Stimulated activated CD4-positive, alpha-beta T cell treated with anti-CD3 and anti-CD28 coated beads, Interleukin-2, amount 100 ng/mL, for 4 hours (primary cell): Measurements from ENCODE around the gene NCK2.

ENCODE experiments used
- DNase-seq: peaks from one replicate; pipeline ENCODE4 v3.0.0-alpha.2; 2020; ENCODE audit warnings: low read depth

The NCK2 gene

DNA sequence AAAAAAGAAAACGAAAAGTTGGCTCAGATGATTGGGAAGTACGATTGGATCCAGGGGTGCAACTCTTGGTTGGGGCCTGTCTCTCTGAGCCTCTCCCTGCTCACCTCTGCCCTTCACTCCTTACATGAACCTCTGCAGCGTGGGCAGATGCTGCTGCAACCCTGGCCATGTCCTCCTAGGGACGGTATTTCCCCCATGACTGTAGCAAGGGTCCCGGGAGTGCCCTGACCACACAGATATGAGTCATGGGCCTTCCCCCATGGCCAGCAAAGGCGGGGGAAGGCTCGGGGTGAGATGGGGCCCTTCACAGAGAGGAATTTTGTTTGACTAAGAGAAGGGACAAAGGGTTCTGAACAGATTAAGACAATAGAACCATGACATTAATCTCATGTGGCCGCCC lies 129.0 kb downstream of the NCK2 start:
- peak; percentile 29 for DNase-seq

DNA sequence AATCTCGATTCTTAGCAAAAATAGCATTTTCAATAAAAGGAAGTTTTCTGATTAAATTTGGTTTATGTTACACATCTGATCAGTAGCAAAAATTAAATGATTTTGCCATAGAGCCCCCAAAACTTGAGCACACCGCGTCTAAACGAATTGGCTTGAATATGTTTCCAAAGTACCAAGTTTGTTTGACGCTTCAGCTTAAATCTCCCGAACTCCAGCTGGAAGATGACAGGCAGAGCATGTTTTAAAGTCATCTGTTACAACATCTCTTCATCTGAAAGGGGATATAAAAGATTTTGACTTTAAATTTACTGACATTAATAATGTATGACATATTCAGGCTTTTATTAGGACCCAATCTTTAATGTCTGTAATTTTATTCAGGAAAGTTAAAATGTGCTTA lies 129.8 kb downstream of the NCK2 start:
- no peak for DNase-seq

DNA sequence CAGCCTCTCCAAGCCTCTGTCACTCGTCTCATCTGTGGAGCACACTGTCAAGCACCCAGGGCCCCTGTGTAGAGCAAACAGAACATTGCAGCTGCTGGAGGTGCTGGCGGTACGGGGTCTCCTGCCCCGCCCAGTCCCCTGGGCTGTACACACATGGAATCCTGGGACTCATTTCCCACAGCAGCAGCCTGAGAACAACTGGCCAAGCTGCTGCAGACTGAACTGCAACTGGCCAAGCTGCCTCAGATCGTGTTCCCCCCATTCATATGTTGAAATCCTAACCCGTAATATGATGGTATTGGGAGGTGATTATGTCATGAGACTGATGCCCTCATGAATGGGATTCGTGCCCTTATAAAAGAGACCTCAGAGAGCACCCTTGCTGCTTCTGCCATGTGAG lies 130.5 kb downstream of the NCK2 start:
- no peak for DNase-seq

DNA sequence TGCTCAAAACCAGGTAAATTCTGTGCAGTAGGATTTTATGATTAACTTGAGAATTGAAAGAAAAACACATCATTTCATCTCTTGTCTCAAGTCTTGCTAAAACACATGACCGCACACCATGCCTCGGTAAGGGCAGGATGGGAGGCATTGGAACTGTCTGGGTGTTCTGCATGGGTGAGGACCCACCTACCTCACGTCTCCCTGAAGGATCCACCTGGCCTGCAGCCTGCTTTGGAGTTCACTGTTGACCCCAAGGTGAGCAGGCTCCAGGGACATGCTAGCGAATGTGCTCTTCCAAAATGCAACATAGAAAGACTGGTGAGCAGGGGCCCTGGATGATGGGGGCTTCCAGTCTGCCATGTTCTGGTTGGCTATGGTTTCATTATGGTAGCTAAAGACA lies 131.5 kb downstream of the NCK2 start:
- no peak for DNase-seq

DNA sequence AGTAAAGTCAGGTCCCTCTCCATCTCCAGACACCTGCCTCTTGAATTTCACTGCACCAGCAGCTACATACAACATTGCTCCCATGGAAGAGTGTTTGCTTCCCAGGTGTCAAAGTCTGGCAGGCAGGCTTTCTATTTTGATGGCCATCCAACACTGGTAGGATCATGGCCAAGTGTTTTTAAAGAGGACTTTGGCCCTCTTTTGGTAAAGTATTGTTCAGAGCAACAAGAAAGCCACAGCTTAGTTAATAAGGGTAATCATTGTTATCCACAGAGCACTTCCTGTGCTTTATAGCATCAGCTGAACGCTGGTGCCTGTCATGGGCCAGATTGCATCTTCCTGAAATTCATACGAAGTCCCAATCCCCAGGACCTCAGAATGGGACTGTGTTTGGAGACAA lies 133.2 kb downstream of the NCK2 start:
- DNase-seq = no peak

DNA sequence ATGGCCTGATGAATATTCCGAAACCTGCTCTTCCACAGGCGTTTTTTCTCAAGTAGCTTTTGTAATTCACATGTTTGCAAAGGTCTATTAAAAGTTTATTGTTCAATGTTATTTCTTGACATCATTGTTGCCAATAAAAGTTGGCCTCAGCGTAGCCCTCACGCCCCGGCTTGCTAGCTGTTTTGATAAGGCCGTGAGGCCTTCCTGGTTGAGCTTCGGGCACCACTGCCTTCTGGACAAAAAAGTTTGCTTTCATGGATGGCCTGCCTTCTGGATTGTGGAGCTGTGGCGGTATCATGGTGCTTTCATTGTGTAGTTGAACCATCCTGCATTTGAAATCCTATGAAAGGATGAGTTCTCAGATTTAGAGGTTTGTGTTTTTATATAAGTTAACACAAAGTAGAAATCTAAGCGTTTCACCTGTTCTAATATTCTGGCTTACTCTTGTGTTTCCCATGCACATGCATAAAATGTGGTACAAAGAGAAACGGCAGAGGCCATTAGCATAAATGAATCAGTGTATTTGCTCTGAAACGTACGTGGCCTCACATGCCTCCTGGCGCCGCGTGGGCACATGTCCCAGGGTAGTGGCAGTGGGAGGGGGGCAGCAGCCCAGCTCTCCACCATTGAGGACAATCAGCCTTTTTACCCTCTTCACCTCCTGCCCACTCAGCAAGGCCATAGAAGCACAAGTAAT lies 134.5 kb downstream of the NCK2 start:
- no peak for DNase-seq

DNA sequence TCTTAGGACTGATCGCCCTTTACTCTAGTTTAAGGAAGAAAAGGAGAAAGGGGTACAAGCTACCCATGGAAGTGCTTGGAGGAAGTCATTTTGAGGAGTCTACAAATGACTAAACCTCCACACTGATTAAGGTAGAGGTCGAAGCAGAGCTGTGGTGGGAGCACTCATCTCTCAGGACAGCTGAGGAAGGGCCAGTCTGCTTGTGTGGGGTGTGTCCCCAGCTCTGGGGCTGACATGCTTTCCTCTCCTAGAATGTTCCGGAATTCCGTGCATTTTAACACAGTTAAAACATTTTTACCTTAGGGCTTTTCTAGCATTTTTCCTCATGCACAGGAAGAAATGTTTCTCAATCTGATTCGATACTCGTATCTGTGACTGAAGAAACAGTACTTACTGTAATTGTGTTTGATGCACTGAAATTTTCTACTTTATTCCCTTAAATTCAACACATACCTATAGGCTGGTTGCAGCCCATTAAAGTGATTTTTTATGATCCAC lies 135.1 kb downstream of the NCK2 start:
- no peak for DNase-seq

DNA sequence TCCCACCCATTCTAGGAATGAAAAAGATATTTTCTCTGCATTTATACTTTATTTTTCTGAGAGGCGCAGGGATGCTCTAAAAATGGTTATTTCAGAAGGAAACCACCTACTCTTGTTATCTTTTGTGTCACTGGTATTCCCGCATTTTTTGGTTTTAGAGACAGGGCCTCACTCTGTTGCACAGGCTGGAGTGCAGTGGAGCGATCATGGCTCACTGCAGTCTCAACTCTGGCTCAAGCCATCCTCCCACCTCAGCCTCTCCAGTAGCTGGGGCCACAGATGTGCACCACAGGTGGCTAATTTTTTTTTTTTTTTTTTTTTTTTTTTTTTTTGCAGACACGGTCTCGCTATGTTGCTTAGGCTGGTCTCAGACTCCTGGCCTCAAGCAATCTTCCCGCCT lies 135.9 kb downstream of the NCK2 start:
- no peak for DNase-seq

DNA sequence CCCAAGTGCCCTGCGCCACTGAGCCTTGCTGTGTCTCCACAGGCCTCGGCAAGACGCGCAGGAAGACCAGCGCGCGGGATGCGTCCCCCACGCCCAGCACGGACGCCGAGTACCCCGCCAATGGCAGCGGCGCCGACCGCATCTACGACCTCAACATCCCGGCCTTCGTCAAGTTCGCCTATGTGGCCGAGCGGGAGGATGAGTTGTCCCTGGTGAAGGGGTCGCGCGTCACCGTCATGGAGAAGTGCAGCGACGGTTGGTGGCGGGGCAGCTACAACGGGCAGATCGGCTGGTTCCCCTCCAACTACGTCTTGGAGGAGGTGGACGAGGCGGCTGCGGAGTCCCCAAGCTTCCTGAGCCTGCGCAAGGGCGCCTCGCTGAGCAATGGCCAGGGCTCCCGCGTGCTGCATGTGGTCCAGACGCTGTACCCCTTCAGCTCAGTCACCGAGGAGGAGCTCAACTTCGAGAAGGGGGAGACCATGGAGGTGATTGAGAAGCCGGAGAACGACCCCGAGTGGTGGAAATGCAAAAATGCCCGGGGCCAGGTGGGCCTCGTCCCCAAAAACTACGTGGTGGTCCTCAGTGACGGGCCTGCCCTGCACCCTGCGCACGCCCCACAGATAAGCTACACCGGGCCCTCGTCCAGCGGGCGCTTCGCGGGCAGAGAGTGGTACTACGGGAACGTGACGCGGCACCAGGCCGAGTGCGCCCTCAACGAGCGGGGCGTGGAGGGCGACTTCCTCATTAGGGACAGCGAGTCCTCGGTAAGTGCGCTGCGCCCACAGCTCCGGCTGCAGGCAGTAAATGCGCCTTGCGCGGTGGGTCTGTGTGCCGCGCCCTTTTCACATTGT lies 136.8 kb downstream of the NCK2 start:
- no peak for DNase-seq

DNA sequence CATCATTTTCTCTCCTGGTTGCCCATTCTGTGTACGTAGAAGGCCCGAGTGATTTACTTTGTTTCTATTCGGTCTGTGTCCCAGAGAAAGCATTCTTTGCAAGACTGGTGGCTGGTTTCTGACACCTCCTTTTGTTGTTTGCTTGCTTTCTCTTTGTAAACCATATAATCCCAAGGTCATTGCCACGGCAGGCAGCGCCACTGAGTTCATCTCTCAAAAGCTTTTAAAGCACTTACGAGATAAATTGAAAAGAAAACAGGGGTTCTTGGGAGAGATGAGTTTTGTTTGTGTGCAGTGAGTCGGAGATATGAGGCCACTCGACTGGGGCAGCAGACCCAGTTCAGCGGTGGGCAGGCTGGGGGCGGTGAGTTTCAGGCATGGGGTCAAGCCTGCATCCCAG lies 137.6 kb downstream of the NCK2 start:
- no peak for DNase-seq

DNA sequence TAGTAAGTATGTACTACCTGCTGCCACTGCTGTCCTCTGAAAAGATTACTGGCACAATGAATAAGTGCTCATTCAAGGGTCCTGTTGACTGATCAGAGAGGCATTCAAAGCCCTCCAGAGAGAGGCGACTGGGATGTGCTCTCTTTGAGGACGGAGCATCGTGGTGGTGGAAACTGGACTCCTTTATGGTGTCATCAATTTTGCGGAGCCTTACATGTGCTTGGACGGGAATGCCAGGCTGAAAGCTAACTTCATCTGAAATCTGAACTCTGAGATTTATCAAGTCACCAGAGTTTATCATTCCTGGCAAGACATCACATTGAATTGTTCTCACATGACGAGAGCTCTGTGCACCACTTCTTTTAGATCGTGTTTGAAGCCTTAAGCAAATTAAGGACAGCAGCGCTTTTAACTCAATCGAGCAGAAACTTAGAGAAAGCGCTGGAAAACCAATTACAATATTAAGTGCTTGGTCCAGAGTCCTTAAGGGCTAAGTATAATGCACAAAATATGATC lies 138.3 kb downstream of the NCK2 start:
- no peak for DNase-seq

DNA sequence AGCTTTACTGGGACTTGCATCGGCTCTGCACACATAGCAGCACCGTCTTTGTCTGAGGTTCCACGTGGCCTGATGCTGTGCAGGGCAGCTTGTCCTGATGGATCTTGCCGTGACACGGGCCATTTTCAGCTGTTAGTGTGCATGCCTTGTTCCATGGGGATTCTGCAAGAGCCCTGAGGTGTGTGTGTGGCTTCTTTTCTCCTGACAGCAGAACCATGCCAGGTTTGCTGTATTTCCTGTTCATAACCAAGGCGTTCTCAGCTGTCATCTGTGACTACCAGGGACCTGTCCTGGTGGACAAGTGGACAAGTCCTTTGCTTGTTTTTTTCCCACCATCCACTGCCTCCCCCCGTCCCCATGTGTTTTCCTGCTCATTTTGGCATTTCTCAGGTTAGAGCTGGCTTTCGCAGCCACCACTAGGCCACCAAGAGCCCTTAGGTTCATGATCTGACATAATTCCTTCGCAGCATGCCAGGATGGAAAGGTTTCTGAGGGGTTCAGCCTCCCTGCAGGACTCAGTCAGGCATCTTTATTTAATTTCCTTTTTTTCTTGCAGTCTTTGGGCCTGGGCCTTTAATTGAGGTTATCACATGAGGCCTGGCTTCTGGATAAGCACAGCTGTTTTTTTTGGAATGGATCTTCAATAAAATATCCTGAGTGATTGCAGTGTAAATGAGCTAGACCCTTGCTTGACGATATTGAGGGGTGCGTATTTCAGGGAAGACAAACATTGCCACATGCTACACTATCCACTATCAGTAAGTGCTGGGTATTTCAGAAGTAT lies 139.4 kb downstream of the NCK2 start:
- no peak for DNase-seq

DNA sequence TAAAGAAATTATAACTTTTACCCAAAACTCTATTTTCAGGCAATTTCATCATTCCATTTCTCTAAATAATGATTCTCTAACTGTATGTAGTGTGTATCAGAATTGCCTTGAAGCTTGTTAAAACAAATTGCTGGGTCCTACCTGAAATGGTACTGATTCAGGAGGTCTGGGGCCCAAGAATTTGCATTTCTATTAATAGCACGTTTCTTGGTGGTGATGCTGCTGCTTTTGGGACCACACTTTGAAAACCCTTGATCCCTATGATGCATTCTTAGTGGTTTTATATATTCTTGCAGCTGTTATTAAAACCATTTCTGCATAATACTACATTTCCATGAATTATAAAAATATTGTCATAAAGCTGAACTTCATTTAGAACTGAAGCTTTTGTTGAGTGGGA lies 140.7 kb downstream of the NCK2 start:
- DNase-seq = no peak

DNA sequence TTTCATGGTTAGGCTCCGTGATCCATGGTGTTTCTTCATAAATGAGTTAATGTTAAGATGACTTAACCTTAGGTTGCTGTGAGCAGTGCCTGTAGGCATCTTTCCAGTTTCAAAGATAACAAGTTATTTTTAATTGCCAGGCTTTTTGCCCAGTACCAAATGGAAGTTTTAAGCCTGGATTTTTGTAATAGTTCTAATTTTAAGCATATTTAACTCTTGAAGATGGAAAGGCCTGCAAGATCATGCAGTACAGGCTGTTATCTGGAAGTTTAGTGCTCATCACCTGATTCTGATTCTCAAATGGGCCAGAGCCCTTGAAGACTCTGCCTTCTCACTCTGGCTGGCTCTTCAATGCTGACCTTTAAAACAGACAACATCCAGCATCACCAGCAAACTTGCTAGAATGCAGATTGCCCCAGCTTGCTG lies 141.3 kb downstream of the NCK2 start:
- no peak for DNase-seq

DNA sequence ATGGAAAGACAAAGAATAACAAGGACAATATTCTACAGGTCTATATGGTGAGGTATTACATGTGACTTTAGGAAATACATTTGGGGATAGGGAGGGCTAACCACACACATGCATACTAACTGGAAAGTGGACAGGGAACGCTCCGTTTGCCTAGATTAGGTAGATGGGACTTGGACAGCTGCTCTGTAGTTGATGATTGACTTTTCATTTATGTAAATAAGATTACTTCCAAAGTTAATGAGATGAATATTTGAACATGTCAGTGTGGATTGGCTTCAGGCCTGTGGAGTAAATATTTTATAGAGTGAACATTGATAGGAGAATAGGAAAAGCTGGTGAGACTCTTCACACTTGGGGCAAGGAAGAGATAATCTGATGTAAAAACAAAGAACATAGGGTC lies 142.0 kb downstream of the NCK2 start:
- no peak for DNase-seq

DNA sequence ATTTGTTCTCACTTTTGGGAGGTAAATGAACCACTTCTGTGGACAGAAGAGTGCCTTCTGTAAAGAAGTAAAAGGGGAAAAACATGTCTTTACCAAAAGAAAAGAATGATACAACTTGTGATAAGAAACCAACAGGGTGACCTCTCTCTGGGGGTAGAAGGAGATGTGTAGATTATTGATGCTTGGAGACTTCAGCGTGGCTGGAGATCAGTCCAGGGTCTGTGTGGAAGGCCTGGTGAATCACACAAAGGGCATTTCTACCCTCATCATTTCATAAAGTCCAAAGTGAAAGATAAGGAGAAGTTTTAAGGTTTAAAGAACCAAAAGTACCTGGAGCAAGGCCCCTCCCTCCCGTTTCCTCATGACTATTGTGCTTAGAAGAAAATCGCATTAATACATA lies 142.5 kb downstream of the NCK2 start:
- DNase-seq = no peak

DNA sequence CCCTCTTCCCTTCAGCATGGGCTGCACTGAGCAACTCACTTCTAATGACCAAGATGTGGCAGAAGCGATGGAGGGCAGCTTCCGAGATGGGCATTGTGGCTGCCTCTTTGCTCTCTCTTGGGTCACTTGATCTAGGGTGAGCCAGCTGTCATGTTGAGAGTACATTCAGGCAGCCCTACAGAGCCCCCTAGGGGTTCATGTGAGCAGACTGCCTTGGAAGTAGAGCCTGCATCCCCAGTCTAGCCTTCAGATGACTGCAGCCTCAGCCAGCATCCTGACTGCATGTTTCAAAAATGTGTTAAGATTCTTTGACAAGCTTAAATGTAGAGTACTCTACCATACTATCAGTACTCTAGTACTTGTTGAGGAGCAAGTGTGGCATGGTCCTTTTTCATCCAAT lies 143.9 kb downstream of the NCK2 start:
- DNase-seq = no peak

DNA sequence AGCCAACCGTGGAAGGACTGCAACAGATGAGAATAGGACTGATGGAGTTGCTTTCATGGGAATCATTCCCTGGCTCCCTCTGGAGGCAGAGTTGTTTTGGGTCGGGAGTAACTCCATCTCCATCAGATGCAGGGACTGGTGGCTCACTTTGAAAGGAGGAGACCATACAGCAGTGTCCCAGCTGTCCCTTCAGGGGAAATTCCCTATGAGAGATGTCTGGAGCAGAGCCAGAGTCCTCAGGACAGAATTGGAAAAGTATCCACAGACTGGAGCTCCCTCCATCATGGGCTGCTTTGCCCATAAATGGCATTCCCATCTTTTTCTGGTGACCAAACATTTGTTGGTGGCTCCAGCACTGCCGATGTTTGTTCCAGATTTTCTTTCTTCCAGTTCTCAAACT lies 144.3 kb downstream of the NCK2 start:
- DNase-seq = no peak

DNA sequence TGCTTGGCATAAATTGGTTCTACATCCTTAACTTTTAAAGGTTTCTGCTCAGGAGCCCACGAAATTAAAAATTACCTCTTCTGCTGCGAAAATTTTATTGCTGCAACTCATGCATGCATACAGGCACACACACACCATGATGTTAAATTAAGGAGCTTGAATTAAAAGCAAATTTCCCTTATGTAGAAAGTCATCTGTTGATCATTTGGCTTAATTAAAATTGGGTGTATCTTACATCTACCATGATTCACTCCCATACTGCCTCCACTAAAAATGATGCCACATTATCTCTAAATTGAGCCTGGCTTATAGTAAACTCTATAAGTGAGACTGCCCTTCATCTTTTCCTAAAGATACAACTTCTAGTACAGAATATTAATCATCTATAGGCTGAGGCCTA lies 145.4 kb downstream of the NCK2 start:
- DNase-seq = no peak

DNA sequence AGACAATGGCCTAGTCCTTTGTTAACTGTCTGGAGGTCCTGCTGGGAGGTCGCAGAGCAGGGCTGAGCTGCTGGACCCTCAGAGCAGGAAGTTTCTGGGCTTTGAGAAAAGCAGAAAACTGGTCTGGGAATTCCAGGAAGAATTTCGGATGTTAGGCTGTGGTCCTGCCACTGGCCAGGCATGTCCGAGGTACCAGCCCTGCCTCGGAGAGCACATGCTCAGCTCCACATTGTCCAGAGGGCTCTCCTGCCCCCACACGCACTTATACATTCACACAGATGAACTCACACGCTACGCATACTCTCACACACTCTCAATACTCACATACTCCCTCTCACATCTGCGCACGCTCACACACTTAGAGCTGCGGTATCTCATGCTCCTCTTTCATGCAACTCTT lies 146.1 kb downstream of the NCK2 start:
- DNase-seq = no peak

DNA sequence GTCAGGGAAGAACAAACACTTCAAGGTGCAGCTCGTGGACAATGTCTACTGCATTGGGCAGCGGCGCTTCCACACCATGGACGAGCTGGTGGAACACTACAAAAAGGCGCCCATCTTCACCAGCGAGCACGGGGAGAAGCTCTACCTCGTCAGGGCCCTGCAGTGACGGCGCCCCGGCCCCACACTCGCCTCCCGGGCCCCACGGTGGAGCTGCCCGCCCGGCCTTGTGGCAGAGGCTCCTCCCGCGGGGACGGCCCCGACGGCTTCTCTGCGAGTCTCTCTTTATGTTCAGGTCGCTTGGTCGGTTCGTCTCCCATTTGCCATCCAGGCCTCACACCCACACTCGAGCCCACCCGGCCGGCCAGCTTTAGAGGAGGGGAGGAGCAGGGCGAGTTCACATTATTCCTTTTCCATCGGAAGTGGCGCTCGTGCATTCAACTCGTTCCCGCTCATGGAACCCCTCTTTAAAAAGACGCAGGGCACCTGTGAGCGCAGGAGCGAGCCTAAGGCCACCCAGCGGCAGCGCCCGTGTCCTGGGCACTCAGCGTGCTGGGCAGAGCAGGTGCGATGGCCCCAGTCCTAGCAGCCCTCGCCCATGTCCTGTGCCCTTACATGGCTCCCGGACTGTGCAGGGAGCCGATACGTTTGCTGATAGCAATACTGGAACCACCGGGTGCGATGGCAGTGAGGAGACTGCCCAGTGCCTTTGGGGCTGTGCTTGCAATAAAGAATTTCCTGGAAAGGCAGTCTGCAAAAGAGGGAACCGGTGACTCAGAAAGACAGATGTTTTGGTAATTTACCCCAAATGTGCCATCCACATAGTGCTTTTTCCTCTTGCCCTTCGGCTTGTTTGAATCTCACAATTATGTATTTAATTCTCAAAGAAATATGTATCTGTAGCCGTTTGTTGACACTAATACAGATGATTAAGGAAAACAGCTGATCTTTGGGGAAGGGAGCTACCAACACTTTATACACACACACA lies 148.6 kb downstream of the NCK2 start:
- DNase-seq = no peak
